Measurements from ENCODE around the gene MBOAT1.

DNA sequence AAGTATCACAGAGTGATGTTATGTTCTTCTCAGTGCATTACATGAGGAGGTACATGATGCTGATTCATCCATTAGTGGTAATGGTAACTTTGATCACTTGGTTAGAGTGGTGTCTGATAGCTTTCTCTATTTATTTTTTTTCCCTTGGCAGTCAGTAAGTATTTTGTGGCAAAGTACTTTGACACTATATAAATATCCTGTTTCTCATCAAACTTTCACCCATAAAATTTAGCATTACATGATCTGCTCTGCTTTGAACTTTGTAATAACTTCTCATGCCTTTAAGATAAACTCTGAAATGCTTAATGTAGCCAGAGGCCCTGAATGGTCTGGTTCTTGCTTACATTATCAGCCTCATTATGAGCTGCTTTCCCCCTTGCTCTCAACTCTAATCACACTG, 127.9 kb downstream of the MBOAT1 start:
- TF ChIP-seq, protein P1, sequence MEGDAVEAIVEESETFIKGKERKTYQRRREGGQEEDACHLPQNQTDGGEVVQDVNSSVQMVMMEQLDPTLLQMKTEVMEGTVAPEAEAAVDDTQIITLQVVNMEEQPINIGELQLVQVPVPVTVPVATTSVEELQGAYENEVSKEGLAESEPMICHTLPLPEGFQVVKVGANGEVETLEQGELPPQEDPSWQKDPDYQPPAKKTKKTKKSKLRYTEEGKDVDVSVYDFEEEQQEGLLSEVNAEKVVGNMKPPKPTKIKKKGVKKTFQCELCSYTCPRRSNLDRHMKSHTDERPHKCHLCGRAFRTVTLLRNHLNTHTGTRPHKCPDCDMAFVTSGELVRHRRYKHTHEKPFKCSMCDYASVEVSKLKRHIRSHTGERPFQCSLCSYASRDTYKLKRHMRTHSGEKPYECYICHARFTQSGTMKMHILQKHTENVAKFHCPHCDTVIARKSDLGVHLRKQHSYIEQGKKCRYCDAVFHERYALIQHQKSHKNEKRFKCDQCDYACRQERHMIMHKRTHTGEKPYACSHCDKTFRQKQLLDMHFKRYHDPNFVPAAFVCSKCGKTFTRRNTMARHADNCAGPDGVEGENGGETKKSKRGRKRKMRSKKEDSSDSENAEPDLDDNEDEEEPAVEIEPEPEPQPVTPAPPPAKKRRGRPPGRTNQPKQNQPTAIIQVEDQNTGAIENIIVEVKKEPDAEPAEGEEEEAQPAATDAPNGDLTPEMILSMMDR (conservative IDR thresholded peaks at IDR 0.05; ENCODE audit: low read length): no peak
- TF ChIP-seq EZH2phosphoT487 (IDR thresholded peaks at IDR 0.05; ENCODE audit: borderline replicate concordance): no peak

Data from Loucy (cell line).